ENCODE data around the gene TBC1D7.

The TBC1D7 gene

DNA sequence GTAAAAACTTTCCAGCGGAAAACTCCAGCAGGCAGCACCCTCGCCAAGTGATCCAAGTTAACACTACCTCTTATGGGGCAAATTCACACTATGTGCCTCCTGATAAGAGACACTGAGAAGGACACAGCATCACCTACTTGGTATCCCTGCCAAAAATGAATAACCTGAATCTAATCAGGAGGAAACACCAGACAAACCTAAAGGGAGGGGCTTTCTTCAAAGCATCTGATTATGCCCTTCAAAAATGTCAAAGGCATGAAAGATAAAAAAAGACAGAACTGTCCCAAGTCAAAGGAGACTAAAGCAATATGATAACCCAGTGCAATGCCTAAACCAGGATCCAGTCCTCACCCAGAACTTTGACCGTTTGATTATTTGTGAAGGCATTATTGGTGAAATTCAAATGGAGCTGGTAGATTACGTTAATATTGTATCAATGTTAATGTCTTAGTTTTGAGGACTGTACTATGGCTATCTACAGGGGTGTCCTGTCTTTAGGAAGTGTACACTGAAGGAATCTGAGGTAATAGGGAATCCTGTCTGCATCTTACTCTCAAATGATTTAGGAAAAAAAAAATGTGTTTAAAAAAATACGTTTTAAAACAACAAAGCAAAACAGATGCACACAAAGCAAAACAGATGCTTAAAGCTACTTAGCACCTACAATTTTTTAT lies 8.3 kb downstream of the TBC1D7 start:
- DNase-seq (ENCODE audit: low read depth) = no peak

DNA sequence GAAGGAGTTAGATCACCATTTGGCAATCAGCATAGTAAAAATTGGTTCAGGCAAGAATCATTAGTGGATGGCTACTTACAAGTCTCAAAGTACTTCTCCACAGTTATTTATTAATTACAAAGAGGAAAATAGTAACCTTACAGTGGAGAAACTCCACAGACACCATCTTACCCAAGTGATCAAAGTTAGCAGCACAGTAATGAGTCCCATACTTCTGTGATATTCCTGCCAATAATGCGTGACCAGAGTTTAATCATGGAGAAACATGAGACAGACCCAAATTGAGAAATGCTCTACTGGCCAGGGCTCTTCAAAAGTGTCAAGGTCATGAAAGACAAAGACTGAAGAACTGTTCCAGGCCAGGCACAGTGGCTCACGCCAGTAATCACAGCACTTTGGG lies 9.5 kb downstream of the TBC1D7 start:
- no peak for DNase-seq (ENCODE audit: low read depth)

DNA sequence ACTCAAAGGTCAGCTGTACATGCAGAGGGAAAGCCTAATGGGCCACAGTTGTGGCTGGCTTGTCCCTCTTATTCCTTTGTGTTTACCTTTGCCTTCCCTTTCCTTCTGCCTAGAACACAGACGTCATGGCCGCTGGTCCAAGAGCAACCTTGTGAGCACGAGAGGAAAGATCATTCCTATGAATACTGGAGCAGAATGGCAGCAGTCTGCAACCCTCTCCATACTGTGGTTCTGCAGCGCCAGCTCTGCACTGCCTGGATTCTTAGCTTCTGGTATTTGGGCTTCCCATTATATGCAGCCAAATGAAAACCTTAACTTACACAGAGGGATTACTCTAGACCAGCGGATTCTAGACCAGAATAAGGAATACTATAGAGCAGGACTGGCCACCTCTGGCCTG lies 12.4 kb downstream of the TBC1D7 start:
- DNase-seq (ENCODE audit: low read depth) = no peak

DNA sequence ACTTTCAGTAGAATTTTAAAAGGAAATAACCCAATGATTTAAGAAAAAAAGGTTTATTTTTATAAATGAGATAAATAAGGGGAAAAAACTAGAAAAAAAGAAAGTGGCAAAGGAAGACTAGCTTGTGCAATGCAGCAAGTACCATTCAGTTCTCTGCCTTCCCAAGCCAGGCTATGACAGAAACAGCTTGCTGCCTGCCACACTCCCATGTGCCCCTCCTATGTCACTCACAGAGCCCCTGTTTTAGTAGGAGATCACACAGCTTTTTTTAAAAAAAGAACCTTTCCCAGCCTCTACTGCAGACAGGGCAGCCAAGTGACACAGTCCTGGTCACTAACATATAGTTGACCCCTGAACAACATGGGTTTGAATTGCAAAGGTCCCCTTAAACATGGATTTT lies 13.5 kb downstream of the TBC1D7 start:
- DNase-seq (ENCODE audit: low read depth) = no peak

DNA sequence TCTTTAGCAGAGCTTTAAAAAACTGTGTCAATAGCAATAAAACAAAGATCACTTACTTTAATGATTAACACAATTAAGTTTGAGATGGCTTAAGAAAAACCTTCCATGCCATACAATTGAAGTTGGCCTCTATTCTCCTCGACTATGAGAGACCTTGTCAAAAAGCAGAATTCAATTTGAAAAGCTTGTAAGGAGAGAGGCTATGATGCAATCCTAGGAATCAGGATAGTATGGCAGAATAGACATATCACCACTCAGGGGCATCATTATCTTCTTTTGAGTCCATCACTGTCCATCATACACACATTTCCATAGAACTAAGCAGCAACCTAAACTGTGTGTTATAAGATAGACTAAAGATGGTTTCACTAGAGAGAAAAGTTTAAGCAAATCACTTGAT lies 17.2 kb downstream of the TBC1D7 start:
- DNase-seq (ENCODE audit: low read depth) = no peak

DNA sequence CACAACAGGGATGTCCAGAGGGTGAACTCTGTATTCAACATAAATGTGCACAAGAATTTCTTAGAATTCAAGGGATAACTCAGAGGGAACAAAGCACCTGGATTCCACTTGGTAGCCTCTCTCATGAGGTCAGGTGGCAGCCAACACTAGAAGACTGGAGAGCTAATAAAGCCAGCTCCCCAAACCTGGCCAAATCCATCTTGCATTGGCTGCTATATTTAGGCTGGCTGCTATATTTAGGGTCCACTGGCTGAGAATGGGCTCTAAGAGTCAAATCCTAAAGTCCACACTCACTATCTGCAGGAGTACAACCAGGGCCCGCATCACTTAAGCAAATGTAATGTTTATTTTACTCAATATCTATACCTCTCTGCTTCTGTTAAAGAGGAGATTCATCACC lies 20.0 kb downstream of the TBC1D7 start:
- DNase-seq (ENCODE audit: low read depth) = no peak

DNA sequence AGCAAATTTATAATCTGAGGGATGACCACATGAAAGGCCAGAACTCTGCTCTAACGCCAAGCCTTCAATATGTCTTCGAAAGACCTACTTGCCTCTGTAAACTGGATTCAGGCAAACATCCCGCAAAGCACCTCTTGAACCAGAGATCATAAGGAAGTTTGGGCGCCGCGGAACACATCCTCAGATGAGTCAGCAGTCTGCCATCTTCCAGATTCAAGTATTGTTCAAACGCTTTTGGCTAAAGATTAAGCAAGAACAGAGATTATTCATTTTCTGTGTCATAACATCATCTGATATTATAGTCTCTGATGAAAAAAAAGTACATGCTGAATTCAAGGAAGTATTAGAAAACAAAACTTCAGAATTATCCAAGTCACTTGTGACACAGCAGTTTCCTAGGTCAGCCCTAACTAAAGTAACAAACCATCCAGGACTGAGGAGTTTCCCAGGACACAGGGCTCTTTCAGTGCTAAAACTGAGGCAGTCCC lies 20.8 kb downstream of the TBC1D7 start:
- no peak for DNase-seq (ENCODE audit: low read depth)

DNA sequence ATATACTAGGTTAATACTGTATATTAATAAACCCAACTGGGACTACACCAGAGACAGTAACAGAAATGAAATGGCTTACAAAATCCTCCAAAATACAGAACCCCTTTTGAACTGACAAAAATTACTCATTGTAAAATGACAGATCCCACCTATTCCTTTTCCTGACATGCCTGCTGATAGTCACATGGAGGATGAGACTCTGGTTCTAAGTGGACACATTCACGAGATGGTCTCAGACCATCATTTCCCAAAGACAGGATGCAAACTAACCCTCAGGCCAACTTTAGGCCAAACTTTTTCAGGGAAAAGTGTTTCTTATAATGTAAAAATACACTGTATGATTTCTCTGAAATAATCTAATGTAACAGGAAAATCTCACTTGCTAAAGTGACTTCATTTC lies 22.5 kb downstream of the TBC1D7 start:
- no peak for DNase-seq (ENCODE audit: low read depth)

DNA sequence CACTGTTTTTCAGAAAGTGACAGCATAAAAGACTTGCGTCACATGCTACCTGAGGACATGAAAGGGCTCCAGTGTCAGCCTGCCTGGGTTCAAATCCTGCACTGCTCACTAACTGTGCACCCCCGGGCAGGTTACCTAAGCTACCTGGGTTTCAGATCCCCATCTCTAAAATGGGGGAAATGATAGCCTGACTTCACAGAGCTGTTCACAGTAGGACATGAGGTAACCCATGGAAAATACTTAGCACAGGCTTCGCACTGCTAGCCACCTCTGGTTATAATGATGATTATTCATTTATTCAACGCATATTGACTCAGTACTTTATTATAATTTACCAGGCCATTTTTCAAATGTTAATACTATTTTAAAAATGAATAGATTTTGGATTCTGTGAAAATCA lies 23.0 kb downstream of the TBC1D7 start:
- DNase-seq (ENCODE audit: low read depth) = no peak

DNA sequence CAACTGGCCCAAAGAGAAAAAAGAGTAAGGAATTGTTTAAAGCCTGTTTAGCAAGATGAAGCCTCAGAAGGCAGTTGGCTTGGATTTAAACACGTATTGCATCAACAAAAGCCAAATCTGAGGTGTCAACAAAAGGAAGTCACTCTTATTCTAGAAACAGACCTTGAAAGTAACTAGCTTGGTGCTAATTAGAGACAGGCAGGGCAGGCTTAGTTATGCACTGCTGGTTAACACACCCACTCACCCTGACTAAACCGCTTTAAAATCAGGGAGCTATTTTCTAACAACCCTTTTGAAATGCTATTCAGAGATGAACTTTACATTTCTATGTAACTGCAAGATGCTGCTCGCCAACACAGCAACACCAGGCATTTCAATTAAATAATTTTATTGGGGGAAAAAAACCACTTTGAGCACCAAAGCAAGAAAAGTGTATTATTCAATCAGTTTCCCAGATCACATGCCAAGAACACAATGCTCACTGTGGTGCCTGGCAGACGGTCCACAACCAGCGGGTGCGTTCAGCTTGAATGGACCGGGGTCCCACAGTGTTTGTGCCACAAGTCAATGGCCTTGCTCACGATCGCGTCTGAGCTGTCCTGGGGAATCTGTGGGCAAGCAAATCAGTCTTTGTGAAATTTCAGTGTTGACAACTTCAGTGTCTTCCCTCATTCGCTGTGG lies 23.6 kb downstream of the TBC1D7 start:
- no peak for DNase-seq (ENCODE audit: low read depth)

DNA sequence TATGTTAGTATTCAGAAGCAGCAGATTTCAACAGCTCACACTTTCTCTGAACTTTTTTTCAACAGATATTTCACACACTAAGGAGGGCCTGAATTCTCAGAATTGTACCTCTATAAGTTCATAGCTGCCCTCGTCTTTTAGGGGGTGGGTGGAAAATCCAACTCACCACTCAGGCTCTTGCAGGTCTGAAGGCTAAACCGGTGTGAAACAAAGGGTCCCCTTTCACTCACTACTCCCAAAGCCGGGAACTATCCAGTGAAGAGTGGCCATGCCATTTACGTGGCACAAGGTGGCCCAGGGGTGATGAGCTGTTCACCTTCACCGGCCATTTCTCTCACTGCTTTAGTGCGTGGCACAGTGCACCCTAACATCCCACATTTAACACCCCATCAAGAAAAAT lies 24.2 kb downstream of the TBC1D7 start:
- no peak for DNase-seq (ENCODE audit: low read depth)

DNA sequence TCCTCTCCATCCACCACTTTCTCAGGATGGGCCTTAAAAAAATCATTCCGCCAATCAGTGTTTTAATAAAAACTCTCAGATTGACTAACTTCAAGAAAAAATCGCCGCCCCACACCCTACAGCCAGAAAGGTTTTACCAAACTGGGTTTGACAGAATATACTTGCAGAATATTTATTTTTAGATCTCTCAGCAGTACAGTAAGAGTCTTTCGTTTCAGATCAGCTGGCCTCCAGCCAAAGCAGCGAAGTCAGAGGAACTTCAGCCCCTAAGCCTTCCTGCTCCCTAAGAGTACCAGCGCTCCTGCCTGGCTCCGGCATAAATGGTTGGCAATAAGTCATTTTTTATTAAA lies 24.7 kb downstream of the TBC1D7 start:
- no peak for DNase-seq (ENCODE audit: low read depth)

DNA sequence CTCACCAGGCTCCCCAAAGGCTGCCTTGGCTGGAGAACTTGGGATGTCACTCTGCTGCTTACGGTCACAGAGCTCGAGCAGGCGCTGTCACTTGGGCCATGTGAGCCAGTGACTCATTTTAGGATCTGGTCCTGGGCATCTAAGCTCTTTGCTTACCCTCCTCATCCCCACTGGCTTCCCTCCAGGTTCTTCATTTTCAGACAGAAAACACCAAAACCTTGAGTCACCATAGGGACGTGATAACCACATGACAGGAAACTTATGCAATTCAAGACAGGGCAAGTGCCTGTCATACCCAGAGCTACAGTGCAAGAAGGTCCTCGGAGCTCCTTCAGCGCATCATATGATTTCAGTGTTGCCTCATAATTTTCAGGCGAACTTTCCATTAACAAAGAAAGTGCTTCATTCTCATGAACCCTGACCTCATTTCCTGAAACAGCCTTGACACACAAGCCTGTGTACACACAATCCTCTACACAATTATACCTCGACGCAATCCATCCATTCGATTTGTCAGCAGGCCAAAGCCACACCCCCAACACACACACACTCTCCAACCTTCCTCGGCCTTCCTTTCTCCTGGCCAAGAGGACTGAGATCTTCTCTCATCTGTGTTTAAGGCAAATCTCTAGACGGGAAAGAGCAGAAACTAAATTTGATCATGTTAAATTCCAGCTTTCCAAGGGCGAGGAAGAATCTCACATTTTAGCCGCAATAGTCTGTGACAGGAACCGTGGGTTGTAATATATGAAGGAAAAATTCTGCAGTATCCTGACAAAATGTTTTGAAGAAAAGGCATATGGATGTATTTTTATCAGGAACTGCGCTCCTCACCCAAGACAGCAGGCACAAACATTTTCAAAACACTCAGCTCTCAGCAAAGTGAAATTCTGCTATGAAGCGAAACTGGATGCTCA lies 25.3 kb downstream of the TBC1D7 start:
- DNase-seq (ENCODE audit: low read depth) = no peak

DNA sequence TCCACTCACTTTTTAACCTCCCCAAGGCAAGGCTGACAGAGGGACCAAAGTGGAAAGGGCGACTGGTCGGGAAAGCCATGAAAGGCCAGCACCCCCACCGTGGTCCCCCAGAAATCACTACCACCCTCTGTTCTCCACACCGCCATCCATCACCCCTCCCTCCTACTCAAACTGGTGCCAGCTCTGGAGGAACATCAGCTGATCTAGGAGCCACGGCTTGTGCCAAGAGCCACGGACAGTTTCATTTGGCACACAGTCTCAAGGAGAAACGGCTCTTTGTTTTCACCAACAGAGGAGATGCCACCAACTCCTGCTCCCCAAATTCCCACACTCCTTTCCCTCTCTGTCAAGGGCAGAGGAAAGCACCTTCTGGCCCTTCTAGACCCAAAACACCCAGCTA lies 26.0 kb downstream of the TBC1D7 start:
- no peak for DNase-seq (ENCODE audit: low read depth)

DNA sequence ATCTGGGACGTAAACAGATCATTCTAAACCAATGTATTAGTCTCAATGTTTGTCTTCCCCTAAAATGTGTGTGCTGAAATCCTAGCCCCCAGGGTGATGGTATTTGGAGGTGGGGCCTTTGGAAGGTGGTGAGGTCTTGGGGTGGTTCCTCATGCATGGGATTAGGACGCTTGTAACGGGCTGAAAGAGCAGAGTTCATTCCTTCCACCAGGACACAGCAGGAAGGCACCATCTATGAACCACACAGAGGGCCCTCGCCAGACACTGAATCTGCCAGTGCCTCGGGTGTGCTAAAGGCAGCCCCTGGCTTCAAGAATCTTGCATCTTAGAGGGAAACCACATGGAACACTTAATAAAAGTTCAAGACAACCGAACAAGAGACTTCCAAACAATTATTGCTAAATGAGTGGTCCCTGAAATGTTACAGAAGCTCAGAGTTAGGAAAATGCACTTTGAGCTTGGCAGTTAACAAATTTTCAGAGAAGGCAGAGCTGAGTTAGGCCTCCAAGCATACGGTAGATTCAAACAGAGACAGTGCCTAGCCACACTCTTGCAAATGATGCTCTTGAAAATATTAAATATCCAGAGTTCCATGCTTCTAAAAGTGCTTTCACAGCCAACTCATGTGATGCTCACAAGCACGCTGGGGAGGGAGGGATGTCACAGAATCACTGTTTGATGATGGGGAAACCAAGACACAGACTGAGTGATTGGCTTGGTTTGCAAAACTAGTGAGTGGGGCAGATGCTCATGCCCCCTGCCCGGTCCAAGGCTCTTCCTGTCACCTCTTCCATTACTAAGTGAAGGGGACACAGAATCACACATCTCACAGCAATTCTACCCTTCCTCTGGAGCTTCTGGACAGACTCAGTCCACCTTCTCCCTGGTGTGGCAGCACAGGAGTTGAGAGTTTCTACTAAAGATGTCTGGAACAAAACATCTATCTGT lies 27.4 kb downstream of the TBC1D7 start:
- no peak for DNase-seq (ENCODE audit: low read depth)

DNA sequence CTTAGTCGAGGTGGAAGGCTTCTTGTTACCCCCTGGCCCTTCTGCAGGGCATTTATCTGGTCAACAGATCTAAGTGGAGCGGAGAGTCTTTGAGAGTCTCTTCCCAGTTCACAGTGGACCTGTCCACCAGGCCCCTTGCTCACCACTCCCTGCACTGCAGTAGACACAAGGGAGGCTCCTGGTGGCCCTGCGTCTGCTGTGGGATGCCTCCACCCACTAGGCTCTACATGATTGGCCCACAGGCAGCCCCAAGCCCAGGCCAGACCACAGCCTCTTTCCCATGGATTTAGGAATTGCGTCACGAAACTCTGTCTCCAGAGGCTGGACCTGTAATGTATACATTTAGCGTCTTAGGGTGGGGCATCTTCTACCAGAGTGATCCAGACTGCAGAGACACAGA lies 28.4 kb downstream of the TBC1D7 start:
- no peak for DNase-seq (ENCODE audit: low read depth)

DNA sequence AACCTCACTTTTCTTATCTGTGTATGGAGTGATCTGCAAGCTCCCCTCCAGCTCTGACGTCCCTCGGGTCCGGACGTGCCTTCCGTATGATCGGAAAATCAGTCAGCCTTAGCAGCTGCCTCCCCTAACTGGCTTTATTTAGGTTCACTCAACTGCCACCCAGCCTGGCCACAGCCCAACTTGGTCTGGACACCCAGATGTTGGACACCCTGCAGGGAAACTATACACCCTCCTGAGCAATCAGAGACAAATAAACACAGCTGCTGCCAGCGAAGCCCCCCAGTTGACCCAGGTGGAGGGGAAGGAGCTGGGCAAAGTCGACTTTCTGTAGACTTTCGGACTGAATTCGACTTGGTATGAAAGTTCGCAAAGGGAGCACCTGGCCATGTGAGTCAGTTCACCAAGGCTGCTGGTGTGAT lies 28.9 kb downstream of the TBC1D7 start:
- no peak for DNase-seq (ENCODE audit: low read depth)

DNA sequence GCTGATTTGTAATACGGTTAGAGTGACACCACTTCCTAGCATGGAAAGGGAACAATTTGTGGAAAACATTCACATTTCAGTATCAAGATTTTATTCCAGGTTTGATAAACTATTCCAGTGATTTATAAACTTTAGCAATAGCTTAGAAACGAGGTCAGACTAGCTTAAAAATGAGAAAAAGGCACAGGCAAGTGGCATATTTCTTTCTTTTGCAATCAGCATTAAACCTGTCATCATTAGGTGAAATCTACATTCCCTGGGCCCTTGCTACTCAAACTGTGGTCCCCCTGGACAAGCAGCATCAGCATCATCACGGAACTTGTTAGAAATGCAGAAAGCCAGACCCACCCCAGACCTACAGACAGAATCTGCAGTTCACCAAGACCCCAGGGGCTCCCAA lies 29.9 kb downstream of the TBC1D7 start:
- no peak for DNase-seq (ENCODE audit: low read depth)

DNA sequence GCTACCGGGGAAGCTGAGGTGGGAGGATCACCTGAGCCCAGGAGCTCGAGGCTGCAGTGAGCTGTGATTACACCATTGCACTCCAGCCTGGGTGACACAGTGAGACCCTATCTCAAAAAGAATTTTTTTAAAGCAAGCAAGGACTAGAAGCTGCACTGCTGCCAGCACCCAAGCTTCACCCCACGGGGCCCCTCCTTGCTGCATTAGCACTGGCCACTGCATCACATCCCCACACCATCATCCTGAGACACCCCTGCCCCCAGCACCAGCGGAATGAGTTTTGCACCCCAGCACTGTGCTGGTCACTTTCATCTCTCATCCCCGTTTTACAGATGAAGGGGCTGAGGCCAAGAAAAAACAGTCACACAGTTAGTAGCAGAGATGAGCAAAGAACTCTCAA lies 30.9 kb downstream of the TBC1D7 start:
- no peak for DNase-seq (ENCODE audit: low read depth)

DNA sequence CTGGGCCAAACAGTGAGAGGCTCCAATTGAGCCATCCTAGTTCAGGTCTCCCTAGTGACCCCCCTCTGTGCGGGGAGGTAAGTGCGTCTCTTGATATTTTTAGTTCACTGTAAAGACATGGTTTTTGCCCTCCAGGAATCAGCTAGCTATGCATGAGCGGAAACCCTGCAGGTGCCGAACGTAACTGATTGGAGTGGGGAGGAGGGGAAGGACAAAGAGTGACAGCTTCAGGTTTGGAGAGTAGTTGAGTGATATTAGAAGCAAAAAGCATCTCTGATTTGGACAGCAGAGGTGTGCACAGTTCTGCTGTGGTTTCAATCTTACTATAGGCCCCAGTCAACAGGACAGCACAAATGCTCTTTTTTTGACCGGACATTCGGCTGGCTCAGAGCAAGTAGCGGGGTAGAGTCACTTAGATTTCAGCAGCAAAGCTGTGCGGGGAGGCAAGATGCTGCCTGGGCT lies 31.8 kb downstream of the TBC1D7 start:
- DNase-seq (ENCODE audit: low read depth) = no peak

DNA sequence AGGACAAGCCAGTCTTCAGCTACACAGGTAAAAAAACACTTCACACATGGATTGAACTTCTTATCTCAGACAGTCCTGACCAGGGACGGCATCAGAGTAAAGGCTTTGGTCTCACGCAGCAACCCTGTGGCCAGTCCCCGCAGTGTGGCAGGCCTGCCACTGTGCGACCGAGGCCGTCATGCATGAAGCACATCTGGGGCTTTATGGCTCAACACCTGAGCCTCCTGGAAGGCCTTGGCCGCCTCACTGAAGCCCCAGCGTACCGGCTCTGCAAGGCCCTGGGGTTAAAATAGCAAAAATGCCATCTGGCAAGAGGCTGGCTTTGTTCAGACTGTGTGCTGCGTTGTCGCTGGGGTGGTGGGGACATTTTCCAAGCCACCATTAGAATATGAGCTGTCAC lies 32.8 kb downstream of the TBC1D7 start:
- DNase-seq (ENCODE audit: low read depth) = no peak

Data from T follicular helper cell (primary cell).